HK-2 (cell line): ENCODE data around the gene CA5B.
A peak's percentile ranks its signal among the peaks of the same experiment; 100 is the strongest.
"Not testable (repeated sequence)": the region's sequence is repeated elsewhere in the genome, so short reads cannot be mapped to it uniquely, and the experiment has no call there.

Experiments
- DNase-seq: peaks from one replicate; pipeline ENCODE4 v3.0.0-alpha.2; 2018; ENCODE audit not compliant: unreplicated experiment

Gene CA5B, protein sequence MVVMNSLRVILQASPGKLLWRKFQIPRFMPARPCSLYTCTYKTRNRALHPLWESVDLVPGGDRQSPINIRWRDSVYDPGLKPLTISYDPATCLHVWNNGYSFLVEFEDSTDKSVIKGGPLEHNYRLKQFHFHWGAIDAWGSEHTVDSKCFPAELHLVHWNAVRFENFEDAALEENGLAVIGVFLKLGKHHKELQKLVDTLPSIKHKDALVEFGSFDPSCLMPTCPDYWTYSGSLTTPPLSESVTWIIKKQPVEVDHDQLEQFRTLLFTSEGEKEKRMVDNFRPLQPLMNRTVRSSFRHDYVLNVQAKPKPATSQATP

DNA sequence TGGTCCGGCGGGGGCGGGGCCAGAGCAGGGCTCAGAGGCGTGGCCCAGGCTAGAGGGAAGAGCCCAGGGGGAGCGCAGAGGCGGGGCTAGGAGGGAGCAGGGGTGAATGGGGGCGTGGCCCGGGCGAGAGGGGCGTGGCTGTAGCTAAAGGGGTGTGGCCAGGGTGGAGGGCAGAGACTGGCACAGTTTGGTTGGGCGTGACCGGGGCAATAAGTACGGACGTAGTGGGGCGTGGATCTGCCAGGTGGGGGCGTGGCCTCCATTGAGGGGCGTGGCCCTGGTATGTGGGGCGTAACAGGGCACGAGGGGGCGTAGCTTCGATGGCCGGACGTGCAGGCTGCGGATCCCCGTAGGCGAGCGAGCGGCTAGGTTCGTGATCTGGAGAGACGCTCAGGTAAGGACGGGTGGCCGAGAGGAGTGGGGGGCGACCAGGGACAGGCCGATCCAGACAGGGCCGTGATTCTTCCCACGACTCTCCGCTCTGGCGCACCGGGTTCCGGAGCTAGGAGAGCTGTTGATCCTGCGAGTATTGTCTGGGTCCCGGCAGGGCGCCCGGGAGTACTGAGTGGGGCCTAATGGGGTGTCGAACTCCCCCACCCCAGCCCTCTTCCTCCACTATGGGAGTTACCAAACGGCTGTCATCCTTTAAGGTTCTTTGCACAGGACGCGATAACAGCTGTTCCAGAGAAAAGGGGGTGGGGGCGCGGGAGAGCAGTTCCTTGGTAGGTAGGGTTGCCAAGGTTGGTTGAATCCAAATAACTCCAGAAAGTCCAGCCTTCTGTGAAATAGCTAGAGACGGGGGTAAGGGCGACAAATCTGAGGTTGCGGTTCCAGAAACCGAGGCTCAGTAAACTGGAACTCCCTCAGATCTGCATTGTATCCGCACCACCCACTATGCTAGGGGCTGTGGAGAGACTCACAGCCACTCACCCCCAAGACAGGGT lies at the start of gene CA5B:
TSS of gene CA5B (plus strand) at position 312 of the 944 bp plus-strand sequence. CDS start 11,754 bp downstream, outside the sequence.
- peak; percentile 97 for DNase-seq

DNA sequence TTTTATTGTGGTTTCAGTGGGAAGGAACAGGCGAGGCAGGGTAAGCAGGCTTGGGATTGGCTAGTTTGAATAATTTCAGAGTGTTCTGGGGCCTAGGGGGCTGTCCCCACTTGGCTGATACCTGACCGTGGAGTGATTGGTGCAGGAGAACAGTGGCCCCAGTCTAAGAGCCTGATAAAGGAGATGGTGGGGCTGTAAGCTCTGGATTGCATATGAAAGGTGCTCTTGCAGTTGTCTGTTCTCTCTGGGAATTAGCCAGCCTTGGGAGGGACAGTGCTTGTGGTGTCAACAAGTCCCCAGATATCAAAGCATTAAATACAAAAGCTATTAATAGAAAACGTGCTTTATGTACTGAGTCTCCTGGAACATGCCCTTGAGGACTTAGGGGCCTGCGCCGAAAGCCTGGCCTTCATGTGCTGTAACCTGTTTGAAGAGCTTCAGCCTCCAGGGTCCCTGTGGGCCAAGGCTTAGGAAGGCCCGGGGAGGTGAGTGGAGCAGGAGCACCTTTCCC lies 43.1 kb upstream of the CA5B start:
- no peak for DNase-seq

DNA sequence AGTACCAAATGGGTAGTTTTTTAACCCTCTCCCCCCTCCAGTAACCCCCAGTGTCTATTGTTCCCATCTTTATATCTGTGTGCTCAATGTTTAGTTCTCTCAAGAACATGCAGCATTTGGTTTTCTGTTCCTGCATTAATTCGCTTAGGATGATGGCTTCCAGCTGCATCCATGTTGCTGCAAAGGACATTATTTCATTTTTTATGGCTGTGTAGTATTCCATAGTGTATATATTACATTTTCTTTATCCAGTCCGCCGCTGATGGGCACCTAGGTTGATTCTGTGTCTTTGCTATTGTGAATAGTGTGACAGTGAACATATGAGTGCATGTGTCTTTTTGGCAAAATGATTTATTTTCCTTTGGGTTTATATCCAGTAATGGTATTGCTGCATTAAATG lies 41.6 kb upstream of the CA5B start:
- no peak for DNase-seq

DNA sequence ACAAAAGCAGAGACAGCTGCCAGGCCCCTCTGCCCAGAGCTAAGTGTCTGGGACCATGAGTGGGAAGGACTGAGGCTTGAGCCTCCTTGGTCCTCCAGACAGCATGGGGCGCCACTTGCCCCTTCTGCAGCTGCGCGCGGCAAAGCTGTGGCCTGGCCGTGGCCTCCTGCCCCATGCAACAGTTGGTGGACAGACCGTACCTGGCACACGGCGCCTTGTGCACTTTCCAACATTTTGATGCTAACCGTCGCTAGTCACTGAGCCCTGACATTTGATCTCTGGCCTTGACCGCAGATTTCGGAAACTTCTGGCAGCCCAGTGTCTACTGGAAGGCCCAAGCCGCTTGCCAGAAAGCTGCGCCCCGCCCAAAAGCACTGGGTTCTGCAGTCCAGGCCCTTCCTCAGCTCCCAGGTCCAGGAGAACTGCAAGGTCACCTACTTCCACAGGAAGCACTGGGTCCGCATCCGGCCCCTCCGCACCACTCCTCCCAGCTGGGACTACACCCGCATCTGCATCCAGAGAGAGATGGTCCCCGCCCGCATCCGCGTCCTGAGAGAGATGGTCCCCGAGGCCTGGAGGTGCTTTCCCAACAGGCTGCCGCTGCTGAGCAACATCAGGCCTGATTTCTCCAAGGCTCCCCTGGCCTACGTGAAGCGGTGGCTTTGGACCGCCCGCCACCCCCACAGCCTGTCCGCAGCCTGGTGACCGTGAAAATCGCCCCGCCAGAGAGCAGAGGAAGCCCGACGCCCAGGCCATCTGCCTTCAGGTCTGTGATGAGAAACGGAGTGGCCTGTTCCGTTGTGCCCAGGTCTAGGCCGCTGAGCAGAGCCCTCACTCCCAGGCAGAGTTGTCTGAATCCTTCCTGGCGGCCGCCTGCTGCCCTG lies 35.3 kb upstream of the CA5B start:
- DNase-seq, result no peak

DNA sequence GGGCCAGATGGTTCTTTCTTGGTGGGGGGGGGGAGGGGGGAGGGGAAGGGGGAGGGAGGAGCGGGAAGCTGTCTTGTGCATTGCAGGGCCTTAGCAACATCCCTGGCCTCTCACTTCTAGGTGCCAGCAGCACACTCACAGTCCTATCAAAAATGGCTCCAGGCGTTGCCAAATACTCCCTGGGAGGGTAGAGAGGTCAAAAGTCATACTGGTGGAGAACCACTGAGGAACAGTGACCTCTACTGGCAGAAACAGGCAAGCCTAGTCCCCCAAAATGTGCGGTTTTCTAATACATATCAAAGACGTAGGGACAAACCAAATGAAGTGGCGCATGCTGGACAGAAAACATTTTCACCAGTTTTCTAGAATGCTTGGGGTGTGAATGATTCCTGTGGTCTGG lies 34.3 kb upstream of the CA5B start:
- not testable (repeated sequence) for DNase-seq

DNA sequence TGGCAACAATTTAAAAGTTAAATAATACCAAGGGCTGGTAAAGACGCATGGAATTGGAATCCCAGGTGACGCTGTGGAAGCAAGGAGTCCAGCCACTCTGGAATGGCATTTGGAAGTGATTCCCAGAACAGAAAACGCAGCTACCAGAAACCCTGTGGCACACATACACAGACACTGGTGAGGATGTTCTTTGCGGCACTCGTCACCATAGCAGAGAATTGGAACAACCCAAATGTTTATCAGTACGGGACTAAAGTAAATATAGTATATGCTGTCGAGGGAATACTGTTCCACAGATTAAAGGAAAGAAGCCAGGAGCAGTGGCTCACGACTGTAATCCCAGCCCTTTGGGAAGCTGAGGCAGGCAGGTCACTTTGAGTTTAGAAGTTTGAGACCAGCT lies 33.8 kb upstream of the CA5B start:
- not testable (repeated sequence) for DNase-seq

DNA sequence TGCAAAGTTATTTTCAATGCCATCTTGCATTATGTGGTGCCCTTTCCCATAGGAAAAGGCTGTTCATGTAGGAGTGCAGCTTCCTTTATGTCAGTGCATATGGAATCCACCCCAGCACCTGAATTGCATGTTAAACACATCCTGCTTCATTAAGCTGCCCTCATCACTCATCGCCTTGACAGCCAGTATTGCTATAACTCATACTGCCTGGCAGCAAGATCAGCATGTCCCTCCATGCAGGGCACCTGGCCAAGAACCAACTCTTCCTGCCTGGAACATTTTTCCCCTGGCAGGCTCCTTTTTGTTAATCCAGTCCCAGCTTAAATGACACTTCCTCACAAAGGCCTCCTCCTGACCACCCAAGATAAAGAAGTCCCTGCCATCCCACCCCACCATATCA lies 23.5 kb upstream of the CA5B start:
- DNase-seq, result no peak

DNA sequence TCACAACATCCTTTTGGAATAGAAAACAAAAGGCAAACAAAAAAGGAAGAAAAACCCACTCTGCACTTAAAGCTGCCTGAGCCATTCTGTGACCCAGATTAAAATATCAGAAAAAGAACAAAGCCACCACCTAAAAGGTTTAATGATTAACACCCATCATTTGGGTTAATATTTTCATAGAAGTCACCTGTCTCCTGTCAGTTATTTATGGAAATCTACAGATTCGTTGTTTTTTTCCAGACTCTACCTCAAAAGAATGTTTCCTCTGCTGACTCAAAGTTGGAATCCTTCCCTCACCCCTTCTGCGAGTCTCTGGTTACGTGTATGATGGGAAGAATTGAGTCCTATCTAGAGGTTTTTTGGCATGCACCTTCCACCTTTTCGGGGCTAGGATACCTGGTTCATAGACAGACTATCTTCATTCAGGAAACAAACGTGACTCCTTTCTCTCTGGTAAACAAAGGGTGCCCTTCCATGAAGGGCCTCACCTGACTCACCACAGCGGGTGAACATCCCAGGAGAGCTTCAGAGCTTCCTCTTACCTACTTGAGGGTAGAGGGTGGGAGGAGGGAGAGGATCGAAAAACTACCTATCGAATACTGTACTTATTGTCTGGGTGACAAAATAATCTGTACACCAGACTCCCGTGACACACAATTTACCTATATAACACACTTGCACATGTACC lies 19.6 kb upstream of the CA5B start:
- DNase-seq, result no peak

DNA sequence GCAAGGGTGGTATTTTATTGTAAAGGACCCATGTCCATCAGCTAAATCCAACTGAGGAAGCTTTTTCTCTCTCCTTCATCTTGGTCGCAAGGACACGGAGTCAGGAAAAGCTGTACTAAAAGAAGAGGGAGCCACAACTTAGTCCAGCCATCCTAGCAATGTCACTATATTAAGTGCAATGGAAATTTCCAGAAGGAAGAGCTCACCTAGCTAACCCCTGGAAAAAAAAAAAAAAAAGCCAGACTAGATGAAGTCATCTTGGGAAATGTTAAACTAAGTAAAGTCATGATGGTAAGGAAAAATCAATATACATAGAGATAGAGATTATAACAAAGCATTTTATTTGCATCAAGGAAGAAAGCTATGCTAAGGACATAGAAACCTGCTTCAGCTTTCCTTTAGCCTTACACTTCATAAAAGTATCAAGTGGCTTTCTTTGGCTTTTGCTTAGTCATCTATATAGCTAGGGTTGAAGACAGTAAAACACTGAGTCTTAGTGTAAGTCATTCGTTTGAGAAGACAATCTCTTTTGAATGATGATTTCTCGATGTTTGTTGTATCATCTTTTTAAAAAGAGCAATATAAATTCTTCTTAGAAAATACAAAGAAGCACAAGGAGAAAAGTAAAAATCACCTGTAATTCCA lies 18.6 kb upstream of the CA5B start:
- DNase-seq, result no peak

DNA sequence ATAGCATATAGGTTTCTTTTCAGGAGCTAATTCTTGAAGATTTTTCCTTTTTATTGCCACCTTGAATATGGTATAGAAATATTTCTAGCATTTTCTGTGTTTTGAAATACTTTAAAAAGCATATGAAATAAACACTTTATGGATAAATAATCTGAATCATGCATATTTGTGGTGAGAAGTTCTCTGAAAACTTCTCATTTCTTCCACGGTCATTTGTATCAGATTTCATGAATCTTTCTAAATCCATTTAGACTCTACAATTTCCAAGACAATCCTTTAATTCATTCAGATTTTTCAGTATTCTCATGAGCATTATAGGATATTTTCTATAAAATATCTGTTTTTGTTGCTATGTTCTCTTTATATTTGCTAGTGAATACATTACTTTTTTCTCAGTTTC lies 16.2 kb upstream of the CA5B start:
- DNase-seq, result no peak

DNA sequence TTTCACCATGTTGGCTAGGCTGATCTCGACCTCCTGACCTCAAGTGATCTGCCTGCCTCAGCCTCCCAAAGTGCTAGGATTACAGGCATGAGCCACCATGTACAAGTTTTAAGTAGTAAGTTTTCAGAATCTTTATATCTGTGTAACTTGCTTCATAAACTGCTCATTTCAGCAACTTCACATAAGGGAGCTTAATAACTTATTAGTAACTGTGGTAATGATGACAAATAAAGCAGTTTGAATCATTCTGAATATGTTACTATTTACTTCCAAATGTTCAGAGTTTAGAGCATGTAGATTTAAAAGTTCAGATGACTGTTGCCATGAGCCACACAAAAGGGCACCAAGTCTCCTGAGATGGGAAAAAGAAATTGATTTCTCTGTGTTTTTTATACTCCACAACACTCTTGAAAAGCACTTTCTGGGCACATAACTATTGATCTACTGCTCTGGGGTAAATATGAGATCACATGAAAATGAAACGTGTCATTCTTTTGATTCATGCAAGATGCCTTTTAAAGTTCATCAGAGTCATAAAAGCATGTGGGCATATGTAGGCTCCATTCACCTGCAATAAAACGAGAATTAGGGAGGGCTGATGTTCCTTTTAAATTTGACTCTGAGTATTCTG lies 14.1 kb upstream of the CA5B start:
- no peak for DNase-seq

DNA sequence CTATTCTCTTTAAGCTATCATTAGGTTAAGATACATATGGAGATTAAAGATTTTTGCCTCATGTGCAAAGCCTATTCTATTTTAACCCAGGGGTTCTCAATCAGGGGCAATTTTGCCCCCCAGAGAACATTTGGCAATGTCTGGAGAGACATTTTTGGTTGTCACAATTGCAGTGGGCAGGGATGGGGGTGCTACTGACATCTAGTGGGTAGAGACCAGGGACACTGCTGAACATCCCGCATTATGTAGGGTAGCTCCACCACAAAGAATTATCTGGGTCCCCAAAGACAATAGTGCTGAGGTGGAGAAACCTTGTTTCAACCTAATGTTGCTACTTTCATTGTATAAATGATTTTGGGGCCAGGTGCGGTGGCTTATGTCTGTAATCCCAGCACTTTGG lies 13.2 kb upstream of the CA5B start:
- DNase-seq, result no peak

DNA sequence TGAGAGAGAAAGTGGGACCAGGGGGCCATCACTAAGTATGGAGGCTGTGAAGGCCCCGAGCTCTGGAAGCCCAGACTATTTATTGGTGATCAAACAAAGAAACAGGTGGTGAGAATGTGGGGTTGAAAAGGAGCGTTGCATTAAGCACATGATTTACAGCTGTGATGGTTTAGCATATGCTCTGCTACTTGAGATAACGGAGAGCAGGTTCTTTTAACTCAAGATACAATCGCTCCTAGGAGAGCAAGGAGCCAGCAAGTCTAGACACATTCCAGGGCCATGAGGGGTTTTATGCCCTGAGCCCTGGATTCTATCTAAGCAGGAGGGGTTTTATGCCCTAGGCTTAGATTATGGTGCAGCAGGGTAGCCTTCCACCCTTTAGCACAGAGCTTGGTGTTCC lies 6.7 kb upstream of the CA5B start:
- not testable (repeated sequence) for DNase-seq

DNA sequence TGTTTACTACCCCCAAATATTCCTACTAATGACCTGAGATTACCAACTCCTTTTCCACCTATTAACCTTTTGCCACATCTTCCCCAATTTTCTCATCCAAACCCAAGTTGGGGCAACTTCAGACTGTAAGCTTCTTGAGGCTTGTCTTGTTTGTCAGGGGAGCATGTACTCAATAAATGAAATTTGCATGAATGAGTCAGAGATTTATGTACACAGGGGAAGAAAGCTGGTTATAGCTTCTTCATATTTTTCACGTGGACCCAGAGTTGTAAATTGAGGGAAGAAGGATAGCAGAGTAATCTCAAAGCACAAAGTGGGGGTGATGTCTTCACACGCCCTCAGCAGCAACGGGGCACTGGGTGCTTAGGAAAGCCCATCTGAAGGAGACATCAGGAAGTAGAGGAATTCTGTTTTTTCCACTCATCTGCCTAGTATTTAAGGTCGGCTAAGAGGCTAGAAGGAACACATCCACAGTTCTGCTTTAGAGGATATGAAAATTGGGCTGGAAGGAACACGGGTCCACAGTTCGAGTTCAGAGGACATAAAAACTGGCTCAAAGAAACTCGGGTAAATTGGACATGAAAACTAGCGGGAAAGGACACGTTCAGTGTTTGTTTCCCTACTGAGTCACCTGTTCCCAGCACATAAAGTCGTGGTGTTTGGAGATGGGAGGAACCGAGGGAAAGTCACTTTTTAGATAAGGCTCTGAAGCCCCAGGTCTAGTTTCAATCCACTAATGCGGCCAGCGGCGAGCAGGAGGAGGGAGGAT lies 696 bp upstream of the CA5B start:
- no peak for DNase-seq

DNA sequence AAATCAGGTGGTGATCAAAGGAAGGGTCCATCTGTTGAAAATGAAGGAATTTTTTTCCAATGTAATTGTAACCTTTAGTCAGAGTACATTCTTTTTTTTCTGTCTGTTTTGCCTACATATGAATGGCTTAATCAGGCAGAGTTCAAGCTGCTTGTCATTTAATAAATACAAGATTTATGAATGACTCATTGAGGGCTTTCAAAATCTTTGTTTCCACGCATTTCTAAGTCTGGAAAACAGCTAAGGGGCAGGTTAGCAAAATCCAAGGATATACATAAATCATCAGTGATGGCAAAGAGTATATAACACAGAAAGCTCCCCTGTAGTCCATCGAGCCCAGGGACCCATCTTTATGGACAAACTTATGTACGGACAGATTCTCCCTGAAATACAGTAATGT lies 1.8 kb downstream of the CA5B start:
- no peak for DNase-seq

DNA sequence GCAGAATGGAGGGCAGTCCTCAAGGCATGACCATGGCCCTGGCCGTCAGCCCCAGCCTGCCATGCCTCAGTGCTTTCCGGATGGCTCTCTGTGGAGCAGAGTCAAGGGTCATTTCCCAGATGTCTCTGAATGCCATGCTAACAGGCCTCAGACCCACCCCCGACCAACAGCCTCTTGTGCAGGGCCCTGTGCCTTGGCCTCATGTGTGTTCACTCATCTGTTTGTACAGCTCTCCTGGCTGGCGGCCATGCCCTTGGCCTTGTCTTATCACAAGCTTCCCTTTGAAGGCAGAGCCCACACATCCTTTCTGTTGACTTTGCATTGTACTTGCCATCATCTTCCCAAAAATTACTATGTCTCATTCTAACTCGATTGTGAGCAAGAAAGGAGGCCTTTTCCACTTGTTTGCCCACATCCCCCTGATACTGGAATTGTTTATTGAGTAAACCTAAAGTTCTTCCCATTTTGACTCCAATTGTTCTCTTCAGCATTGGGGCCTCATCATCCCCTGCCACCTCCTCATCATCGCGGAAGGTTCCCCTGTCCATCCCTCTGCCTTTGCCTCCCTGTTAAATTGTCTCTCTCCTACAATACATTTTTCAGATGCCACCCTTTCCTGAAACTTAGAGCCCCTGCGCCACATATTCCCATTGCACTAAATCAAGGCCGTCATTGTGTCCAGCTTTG lies 6.3 kb downstream of the CA5B start:
- peak; percentile 2 for DNase-seq

DNA sequence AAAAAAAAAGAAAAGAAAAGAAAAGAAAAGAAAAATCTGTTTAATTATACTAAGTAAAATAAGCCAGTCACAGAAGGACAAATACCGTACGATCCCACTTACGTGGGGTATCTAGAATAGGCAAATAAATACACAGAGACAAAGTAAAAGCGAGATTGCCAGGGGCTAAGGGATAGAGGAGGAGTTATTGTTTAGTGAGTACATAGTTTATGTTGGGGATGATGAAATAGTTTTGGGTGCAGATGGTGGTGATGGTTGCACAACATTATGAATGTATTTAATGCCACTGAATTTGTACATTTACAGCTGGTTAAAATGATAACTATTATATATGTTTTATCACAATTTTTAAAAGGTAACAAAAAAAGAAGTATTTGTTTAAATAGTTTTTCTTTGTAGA lies 7.1 kb downstream of the CA5B start:
- DNase-seq, result no peak

DNA sequence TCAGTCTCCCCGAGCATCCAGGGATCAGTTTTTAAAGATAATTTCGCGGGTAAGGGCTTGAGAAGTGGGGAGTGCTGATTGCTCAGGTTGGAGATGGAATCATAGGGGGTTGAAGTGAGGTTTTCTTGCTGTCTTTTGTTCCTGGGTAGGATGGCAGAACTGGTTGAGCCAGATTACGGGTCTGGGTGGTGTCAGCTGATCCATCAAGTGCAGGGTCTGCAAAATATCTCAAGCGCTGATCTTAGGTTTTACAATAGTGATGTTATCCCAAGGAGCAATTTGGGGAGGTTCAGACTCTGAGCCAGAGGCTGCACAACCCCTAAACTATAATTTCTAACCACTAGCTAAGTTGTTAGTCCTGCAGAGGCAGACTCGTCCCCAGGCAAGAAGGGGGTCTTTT lies 8.6 kb downstream of the CA5B start:
- DNase-seq, result not testable (repeated sequence)

DNA sequence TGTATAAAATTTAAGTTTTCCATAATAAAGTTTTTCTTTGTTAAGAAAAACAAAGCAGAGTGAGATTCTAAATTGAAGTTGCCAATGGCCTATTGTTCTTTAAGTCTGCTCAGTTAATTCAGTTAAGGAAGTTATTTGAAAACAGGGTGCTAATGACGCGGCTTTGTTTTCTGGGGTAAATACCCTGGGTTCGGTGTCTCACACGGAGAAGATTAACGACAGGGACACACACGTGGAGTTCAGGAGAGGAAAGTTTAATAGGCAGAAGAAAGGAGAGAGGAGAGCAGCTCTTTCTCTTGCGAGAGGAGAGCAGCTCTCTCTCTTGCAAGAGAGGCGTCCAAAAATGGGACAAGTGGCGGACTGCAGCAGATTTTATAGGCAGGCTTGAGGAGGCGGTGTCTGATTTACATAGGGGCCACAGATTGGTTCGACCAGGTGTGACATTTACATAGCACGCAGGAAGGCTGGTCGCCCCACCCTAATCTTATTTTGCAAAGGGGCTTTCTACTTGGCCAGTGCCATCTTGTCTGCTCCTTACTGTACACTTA lies 9.6 kb downstream of the CA5B start:
- DNase-seq, result no peak
